ENCODE data around the gene NFIA.

The NFIA gene

GRCh38 chr1:61132645-61133334 is 50.4 kb downstream of the NFIA start:
- no peak for DNase-seq

GRCh38 chr1:61133335-61134019 is 51.1 kb downstream of the NFIA start:
- no peak for DNase-seq

- DNase-seq, result no peak
These were observed 52.9 kb downstream of the NFIA start for GRCh38 chr1:61135291-61135690.

GRCh38 chr1:61138305-61138704 is 55.9 kb downstream of the NFIA start:
- no peak for DNase-seq

GRCh38 chr1:61138921-61139774 is 56.8 kb downstream of the NFIA start:
- DNase-seq, result no peak

GRCh38 chr1:61139775-61140549 is 57.6 kb downstream of the NFIA start:
- no peak for DNase-seq

- no peak for DNase-seq
These were observed 58.4 kb downstream of the NFIA start for GRCh38 chr1:61140778-61141177.

- no peak for DNase-seq
These were observed 59.1 kb downstream of the NFIA start for GRCh38 chr1:61141288-61142042.

GRCh38 chr1:61142043-61142440 is 59.7 kb downstream of the NFIA start:
- no peak for DNase-seq

GRCh38 chr1:61142726-61143500 is 60.6 kb downstream of the NFIA start:
- DNase-seq, result no peak

- no peak for DNase-seq
These were observed 61.6 kb downstream of the NFIA start for GRCh38 chr1:61143821-61144424.

GRCh38 chr1:61149010-61149860 is 66.9 kb downstream of the NFIA start:
- no peak for DNase-seq

- no peak for DNase-seq
These were observed 69.2 kb downstream of the NFIA start for GRCh38 chr1:61151565-61151964.

GRCh38 chr1:61152066-61152465 is 69.7 kb downstream of the NFIA start:
- no peak for DNase-seq

GRCh38 chr1:61152469-61153105 is 70.2 kb downstream of the NFIA start:
- no peak for DNase-seq

- DNase-seq, result no peak
These were observed 74.5 kb downstream of the NFIA start for GRCh38 chr1:61156576-61157467.

GRCh38 chr1:61157468-61157987 is 75.2 kb downstream of the NFIA start:
- peak in 1 of 5 donors; percentile 20 for DNase-seq

- DNase-seq, result no peak
These were observed 76.2 kb downstream of the NFIA start for GRCh38 chr1:61158591-61158990.
